HG02763 (cell line): ENCODE measurements around the gene CALCA.

Source experiments
- ATAC-seq: cut with Tn5 transposase; IDR thresholded peaks from one replicate; pipeline ENCODE4 v1.9.1; 2021; ENCODE audit warnings: mild to moderate bottlenecking, moderate library complexity; ENCODE audit not compliant: unreplicated experiment

The CALCA gene

DNA sequence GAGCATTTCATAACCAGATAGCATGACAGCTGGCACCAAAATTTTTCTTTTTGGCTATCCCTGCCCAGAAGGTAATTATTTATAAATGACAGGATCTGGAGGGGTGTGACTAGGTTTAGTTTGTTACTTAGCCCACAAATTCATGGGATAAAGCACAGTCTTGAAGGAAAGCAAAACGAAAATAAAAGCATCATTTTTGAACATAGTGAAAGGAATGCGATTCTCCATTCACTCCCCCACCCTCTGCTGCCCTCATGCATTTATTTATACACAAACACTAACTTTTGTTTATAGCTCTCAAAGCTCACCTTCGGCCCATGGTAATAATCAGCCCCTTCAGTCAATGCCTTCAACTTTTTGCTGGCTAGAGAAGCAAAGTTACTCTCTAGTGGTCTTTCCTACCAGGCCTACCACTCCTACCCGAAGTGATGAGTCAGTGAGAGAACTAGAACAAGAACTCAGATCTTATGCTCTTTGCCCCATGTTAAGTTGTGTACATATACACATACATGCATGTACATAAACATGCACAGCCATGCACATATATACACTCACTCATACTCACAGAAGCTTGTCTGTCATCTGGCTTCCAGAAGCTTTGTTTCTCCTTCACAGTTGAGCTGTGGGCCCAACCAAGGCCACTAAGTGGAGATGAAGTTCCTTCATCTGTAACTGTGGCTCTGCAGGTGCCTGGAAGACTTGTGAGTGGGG, 22.6 kb downstream of the CALCA start:
- ATAC-seq: no peak

DNA sequence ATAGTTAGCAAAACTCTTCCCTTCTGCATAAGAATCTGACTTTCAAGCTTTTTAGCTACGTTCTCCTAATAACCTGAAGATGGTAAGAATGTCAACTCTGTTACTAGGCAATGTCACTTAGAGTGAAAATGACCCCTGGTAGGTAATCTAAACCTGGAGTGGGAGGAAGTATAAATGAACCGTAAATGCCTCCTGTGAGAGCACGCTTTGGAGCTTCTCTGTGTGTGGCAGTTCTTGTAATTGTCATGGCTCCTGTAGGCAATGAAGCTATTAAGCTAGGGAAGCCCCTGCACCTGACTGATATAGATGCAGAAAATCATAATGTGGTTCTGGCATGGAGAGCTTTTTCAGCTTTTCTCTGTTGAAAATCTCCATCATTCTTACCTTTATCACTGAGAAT, 29.4 kb downstream of the CALCA start:
- ATAC-seq: no peak

DNA sequence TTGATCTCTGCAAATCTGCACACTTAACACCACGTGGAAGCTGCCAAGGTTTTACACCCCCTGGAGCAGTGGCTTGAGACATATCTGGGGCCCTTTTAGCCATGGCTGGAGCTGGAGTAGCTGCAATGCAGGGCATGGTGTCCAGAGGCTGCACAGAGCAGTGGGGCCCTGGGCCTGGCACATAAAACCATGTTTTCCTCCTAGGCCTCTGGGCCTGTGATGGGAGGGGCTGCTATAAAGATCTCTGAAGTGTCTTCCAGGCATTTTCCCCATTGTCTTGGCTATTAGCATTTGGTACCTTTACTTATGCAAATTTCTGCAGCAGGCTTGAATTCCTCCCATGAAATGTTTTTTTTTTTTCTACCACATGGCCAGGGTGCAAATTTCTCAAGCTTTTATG, 33.2 kb downstream of the CALCA start:
- ATAC-seq: no peak

DNA sequence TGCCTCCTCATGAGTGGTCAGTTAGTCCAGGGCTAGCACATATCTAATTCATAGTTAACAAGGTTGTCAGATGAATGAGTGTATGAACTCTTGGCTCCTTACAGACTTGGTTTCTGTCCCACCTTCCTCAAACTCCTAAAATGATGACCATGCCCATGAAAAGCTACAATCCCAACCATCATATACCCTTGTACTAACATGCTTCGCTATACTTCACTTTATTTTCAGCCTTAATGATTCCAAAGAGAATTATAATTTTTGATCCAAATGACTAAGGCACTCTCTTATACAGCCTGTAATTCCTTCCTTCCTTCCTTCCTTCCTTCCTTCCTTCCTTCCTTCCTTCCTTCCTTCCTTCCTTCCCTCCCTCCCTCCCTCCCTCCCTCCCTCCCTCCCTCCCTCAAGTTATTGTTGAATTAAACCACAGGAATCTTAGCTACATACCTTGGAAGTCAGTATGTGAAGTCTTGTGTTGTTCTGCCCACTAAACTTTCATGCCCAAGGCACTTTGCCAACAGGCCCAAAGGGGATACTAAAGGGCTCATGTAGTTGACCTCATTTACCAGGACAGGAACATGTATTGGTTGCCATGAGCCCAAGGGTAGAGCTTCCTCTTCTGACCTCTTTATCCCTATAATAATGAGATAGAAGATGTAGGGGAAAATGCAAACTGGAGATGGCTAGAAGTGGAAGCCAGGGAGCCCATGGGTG, 37.4 kb downstream of the CALCA start:
- ATAC-seq: no peak

DNA sequence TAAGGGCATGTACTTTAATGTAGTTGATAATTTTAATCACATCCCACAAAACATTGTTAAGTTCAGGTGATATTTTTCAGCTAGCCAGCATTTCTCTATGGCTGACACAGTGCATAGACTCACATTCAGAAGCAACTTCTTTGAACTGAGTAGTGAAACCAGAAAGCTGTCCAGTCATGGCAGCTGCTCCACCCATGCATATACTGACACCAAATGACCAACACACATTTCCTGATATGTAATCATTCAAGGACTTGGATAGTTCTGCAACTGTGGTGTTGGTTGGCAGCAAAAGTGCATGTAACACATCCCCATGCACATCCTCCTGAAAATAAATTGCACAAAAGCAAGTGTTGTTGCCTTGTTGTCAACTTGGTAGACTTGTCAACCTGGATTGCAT, 39.7 kb downstream of the CALCA start:
- no peak for ATAC-seq

DNA sequence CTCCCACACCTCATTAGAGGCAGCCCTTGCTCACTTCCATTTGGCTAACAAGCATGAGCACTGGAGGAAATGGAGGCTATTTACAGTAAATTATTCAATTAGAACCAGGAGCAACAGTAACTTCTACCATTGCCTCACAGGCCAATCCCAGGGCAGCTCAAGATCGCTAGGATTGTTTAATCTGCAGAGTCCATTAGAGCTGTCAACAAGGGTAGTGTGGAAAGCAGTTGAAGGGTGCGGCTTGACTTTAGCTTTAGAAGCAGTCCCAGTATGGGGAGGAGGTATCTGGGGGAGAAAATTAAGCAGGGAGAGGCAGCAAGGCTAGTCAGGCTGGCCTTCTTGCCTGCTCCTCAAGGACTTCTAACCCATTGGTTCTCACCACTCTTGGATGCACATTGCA, 41.8 kb downstream of the CALCA start:
- no peak for ATAC-seq

DNA sequence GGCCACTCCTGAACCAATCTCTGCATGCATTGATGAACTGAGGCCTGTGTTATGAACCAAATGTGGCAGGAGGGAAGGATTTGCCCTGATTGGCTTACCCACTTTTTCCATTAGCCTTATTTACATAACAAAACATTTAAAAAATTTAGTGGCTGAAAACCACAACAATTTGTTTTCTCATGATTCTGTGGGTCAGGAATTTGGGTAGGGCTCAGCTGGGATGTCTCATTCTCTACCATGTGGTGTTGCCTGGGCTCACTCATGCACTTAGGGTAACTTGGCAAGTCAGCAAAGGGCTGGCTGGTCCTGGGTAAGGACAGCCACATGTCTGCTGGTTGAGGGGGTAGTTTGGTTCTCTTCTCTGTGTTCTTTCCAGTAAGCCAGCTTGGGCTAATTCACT, 45.0 kb downstream of the CALCA start:
- no peak for ATAC-seq

DNA sequence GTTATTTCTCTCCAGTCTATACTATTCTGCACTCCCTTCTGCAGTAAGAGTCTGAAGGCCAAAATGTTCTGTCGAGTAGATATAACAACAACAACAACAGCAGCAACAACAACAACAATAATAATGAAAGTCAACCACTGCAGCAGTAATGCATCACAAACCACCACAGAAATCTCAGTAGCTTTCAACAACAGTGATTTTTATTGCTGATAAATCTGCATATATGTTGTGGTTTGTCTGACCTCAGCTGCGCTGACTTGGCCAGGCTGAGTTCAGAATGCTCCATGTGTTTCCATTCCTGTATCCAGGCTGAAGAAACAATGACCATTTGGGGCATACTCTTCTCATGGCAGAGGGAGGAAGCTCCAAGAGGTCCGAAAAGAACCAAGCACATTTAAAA, 47.8 kb downstream of the CALCA start:
- no peak for ATAC-seq
